HG03280 (cell line): Measurements from ENCODE around the gene KCNG1.

Experiments
- ATAC-seq: cut with Tn5 transposase; IDR thresholded peaks from one replicate; pipeline ENCODE4 v1.9.1; 2021; ENCODE audit warnings: mild to moderate bottlenecking, moderate library complexity; ENCODE audit not compliant: unreplicated experiment

The KCNG1 gene

GRCh38 chr20:51013577-51014330 is 9.2 kb downstream of the KCNG1 start:
- no peak for ATAC-seq

GRCh38 chr20:51012357-51012756 is 10.6 kb downstream of the KCNG1 start:
- ATAC-seq: no peak

- no peak for ATAC-seq
Observed at GRCh38 chr20:51011479-51011878, 11.4 kb downstream of the KCNG1 start.

- no peak for ATAC-seq
Observed at GRCh38 chr20:51010932-51011331, 12.0 kb downstream of the KCNG1 start.

GRCh38 chr20:51010043-51010365 is 12.9 kb downstream of the KCNG1 start:
- no peak for ATAC-seq

- no peak for ATAC-seq
Observed at GRCh38 chr20:51009303-51010042, 13.4 kb downstream of the KCNG1 start.

- no peak for ATAC-seq
Observed at GRCh38 chr20:51008718-51009117, 14.2 kb downstream of the KCNG1 start.

GRCh38 chr20:51005214-51005613 is 17.7 kb downstream of the KCNG1 start:
- no peak for ATAC-seq

GRCh38 chr20:51004781-51005180 is 18.1 kb downstream of the KCNG1 start:
- no peak for ATAC-seq

- ATAC-seq: no peak
Observed at GRCh38 chr20:51004305-51004727, 18.6 kb downstream of the KCNG1 start.

- ATAC-seq: no peak
Observed at GRCh38 chr20:51003753-51004152, 19.2 kb downstream of the KCNG1 start.

GRCh38 chr20:51002633-51003032 is 20.3 kb downstream of the KCNG1 start:
- no peak for ATAC-seq

GRCh38 chr20:51001430-51002265 is 21.3 kb downstream of the KCNG1 start:
- no peak for ATAC-seq

GRCh38 chr20:50999355-50999754 is 23.6 kb downstream of the KCNG1 start:
- ATAC-seq: no peak

- no peak for ATAC-seq
Observed at GRCh38 chr20:50996901-50997865, 25.7 kb downstream of the KCNG1 start.

GRCh38 chr20:50995506-50995905 is 27.4 kb downstream of the KCNG1 start:
- no peak for ATAC-seq

- no peak for ATAC-seq
Observed at GRCh38 chr20:50993876-50994275, 29.0 kb downstream of the KCNG1 start.

GRCh38 chr20:50992733-50993457 is 30.0 kb downstream of the KCNG1 start:
- peak; percentile 76 for ATAC-seq

- ATAC-seq: no peak
Observed at GRCh38 chr20:50992336-50992732, 30.6 kb downstream of the KCNG1 start.

GRCh38 chr20:50991076-50991475 is 31.8 kb downstream of the KCNG1 start:
- ATAC-seq: no peak
